ENCODE data around the gene TPRA1. TPM values are rescaled to one million over a fixed set of nuclear protein-coding genes. Genes with fewer than 3 reads are reported as not detected.

The TPRA1 gene
- total and polyA plus RNA-seq, 10 donors: 16.1 to 42.3 (median 29.6) TPM

GRCh38 chr3:127535901-127536829, 54.4 kb downstream of the TPRA1 start:
- Histone ChIP-seq H3K9me3 (no peaks in the 10 kb centered on the region), H3K36me3 (no peaks in the 10 kb centered on the region), H3K4me3 (no peak overlapping the region), H3K4me1 (no peaks in the 10 kb centered on the region), H3K27ac (no peak overlapping the region), H3K27me3 (replicated peaks in 1 of 7) (peaks cover 0 to 19% (median 0%) of the 10 kb centered on the region in 7 donors)
- no peak for DNase-seq
- WGBS, 5 donors: 60 to 62% (median 61%) methylated on average over 17 to 18 of the region's 18 CpGs
- intact Hi-C loops (cut with DNase I; ENCODE audit: low total_unique reads): no loop called here
- TF ChIP-seq, protein P1, sequence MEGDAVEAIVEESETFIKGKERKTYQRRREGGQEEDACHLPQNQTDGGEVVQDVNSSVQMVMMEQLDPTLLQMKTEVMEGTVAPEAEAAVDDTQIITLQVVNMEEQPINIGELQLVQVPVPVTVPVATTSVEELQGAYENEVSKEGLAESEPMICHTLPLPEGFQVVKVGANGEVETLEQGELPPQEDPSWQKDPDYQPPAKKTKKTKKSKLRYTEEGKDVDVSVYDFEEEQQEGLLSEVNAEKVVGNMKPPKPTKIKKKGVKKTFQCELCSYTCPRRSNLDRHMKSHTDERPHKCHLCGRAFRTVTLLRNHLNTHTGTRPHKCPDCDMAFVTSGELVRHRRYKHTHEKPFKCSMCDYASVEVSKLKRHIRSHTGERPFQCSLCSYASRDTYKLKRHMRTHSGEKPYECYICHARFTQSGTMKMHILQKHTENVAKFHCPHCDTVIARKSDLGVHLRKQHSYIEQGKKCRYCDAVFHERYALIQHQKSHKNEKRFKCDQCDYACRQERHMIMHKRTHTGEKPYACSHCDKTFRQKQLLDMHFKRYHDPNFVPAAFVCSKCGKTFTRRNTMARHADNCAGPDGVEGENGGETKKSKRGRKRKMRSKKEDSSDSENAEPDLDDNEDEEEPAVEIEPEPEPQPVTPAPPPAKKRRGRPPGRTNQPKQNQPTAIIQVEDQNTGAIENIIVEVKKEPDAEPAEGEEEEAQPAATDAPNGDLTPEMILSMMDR (IDR thresholded peaks at IDR 0.05 in 8 of 11, conservative IDR thresholded peaks at IDR 0.05 in 3 of 11): no peak
- no peak for TF ChIP-seq POLR2AphosphoS5 (IDR thresholded peaks at IDR 0.05)
- no peak for TF ChIP-seq POLR2A (IDR thresholded peaks at IDR 0.05)

DNA sequence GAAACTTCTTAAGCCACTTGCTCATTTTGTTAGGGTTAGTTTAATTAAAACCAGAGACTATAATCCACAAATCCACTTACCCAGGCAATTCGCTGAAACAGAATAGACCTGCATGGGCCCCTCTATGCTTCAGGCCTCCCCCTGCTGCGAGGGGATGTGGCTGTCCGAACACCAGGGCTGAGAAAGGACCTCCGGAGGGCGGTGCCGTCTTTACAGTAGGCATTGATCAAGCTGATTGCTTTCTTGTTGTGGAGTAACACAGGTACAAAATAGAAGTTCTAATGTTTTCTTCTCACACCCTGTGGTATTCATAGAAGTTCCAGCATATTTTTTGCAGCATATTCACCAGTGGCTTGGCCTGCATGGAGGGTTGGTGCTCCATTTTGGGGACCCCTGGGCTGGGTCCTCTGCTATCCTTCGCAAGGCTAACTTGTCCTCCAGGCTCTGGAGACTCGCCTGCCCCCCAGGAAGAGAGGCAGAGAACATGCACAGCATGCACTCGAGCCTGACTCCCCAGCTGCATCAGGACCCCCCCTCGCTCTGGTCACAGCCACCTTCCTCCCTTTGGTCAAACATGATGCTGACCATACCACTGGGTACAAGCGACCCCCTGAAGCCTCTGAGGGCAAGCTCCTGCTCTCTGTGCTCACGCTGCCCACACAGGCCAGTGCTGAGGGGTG, 55.3 kb downstream of the TPRA1 start:
- no peaks in the 10 kb centered on the region for H3K36me3 ChIP-seq
- 81 to 94% (median 87%) methylated on average over 10 to 12 of the region's 12 CpGs for WGBS, 5 donors
- DNase-seq: no peak
- H3K4me1 ChIP-seq: no peaks in the 10 kb centered on the region
- no peak overlapping the region for H3K4me3 ChIP-seq
- no peaks in the 10 kb centered on the region for H3K9me3 ChIP-seq
- H3K27me3 ChIP-seq (replicated peaks in 1 of 7): peaks cover 0 to 19% (median 0%) of the 10 kb centered on the region in 7 donors
- no peak overlapping the region for H3K27ac ChIP-seq
- TF ChIP-seq POLR2A (IDR thresholded peaks at IDR 0.05): no peak
- TF ChIP-seq POLR2AphosphoS5 (IDR thresholded peaks at IDR 0.05): no peak
- TF ChIP-seq, protein P1 (IDR thresholded peaks at IDR 0.05 in 8 of 11, conservative IDR thresholded peaks at IDR 0.05 in 3 of 11): no peak
- intact Hi-C loops (cut with DNase I; ENCODE audit: low total_unique reads): no loop called here

DNA sequence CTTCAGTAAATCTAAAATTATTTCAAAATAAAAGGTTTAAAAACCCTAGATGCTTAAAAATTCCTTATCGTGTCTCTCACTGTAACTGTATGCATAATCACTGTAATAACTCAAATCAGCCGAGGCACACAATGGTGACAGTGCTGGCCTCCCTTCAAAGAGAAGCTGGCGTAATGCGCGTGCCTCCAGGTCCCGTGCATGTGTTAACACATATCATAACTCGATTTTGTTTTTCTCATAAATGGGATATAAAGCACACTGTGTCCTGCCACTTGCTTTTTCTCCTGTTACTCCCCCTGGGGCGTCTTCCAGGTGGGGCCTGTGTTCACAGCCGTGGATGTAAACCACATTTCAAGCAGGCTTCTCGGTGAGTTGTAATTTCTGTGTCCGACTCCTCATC, 56.0 kb downstream of the TPRA1 start:
- no peak overlapping the region for H3K27ac ChIP-seq
- H3K4me3 ChIP-seq: no peak overlapping the region
- intact Hi-C loops (cut with DNase I; ENCODE audit: low total_unique reads): no loop called here
- H3K9me3 ChIP-seq: no peaks in the 10 kb centered on the region
- H3K4me1 ChIP-seq: no peaks in the 10 kb centered on the region
- no peaks in the 10 kb centered on the region for H3K36me3 ChIP-seq
- peaks cover 0 to 19% (median 0%) of the 10 kb centered on the region in 7 donors for H3K27me3 ChIP-seq (replicated peaks in 1 of 7)
- WGBS, 5 donors: 87 to 92% (median 89%) methylated on average over 11 of the region's 11 CpGs
- DNase-seq: no peak
- TF ChIP-seq POLR2AphosphoS5 (IDR thresholded peaks at IDR 0.05): no peak
- TF ChIP-seq POLR2A (IDR thresholded peaks at IDR 0.05): no peak
- TF ChIP-seq, protein P1 (IDR thresholded peaks at IDR 0.05 in 8 of 11, conservative IDR thresholded peaks at IDR 0.05 in 3 of 11): no peak

GRCh38 chr3:127534161-127534451, 56.4 kb downstream of the TPRA1 start:
- intact Hi-C loops (cut with DNase I; ENCODE audit: low total_unique reads): no loop called here
- TF ChIP-seq, protein P1 (IDR thresholded peaks at IDR 0.05 in 8 of 11, conservative IDR thresholded peaks at IDR 0.05 in 3 of 11): no peak
- TF ChIP-seq POLR2AphosphoS5 (IDR thresholded peaks at IDR 0.05): no peak
- no peak for TF ChIP-seq POLR2A (IDR thresholded peaks at IDR 0.05)
- H3K4me3 ChIP-seq: no peak overlapping the region
- 61 to 70% (median 63%) methylated on average over 2 of the region's 2 CpGs for WGBS, 5 donors
- H3K36me3 ChIP-seq: no peaks in the 10 kb centered on the region
- H3K4me1 ChIP-seq: no peaks in the 10 kb centered on the region
- no peaks in the 10 kb centered on the region for H3K9me3 ChIP-seq
- H3K27ac ChIP-seq: no peak overlapping the region
- no peak for DNase-seq
- H3K27me3 ChIP-seq (replicated peaks in 1 of 7): peaks cover 0 to 19% (median 0%) of the 10 kb centered on the region in 7 donors
